Inflammatory macrophage treated with lipopolysaccharide for 1 hour (primary cell): ENCODE data around the gene EXOC6B.
A peak's percentile ranks its signal among the peaks of the same experiment; 100 is the strongest.
"Not testable (repeated sequence)": the region's sequence is repeated elsewhere in the genome, so short reads cannot be mapped to it uniquely, and the experiment has no call there.

ENCODE experiments used
- DNase-seq, 2 donors: peaks; one replicate each; pipeline ENCODE4 v3.0.0-alpha.2; 2020 to 2022

The EXOC6B gene

GRCh38 chr2:72676341-72677025 is 149.3 kb downstream of the EXOC6B start:
- no peak for DNase-seq

GRCh38 chr2:72674982-72675915 is 150.6 kb downstream of the EXOC6B start:
- DNase-seq = no peak

GRCh38 chr2:72673279-72673678 is 152.6 kb downstream of the EXOC6B start:
- no peak for DNase-seq

GRCh38 chr2:72669121-72669520 is 156.7 kb downstream of the EXOC6B start:
- no peak for DNase-seq

GRCh38 chr2:72668647-72669046 is 157.2 kb downstream of the EXOC6B start:
- DNase-seq = no peak

GRCh38 chr2:72665448-72665847 is 160.4 kb downstream of the EXOC6B start:
- no peak for DNase-seq

GRCh38 chr2:72661985-72662384 is 163.8 kb downstream of the EXOC6B start:
- DNase-seq = no peak

GRCh38 chr2:72649810-72650209 is 176.0 kb downstream of the EXOC6B start:
- DNase-seq = no peak

GRCh38 chr2:72641221-72641620 is 184.6 kb downstream of the EXOC6B start:
- DNase-seq = not testable (repeated sequence)

GRCh38 chr2:72638600-72639211 is 187.1 kb downstream of the EXOC6B start:
- no peak for DNase-seq

GRCh38 chr2:72636210-72636609 is 189.6 kb downstream of the EXOC6B start:
- no peak for DNase-seq

GRCh38 chr2:72630767-72631166 is 195.1 kb downstream of the EXOC6B start:
- peak; percentile 0 to 3 for DNase-seq

GRCh38 chr2:72629062-72629461 is 196.8 kb downstream of the EXOC6B start:
- no peak for DNase-seq

GRCh38 chr2:72627083-72627482 is 198.8 kb downstream of the EXOC6B start:
- no peak for DNase-seq

- DNase-seq = no peak
Observed at GRCh38 chr2:72625366-72625765, 200.5 kb downstream of the EXOC6B start.

- no peak for DNase-seq
Observed at GRCh38 chr2:72623481-72623880, 202.4 kb downstream of the EXOC6B start.

- DNase-seq = no peak
Observed at GRCh38 chr2:72619626-72620025, 206.2 kb downstream of the EXOC6B start.

GRCh38 chr2:72613931-72614330 is 211.9 kb downstream of the EXOC6B start:
- no peak for DNase-seq

GRCh38 chr2:72612614-72613160 is 213.1 kb downstream of the EXOC6B start:
- DNase-seq = no peak

GRCh38 chr2:72607189-72607588 is 218.6 kb downstream of the EXOC6B start:
- no peak for DNase-seq

- peak in 1 of 2 donors; percentile 16 for DNase-seq
Observed at GRCh38 chr2:72605836-72606442, 219.9 kb downstream of the EXOC6B start.

- no peak for DNase-seq
Observed at GRCh38 chr2:72604468-72604867, 221.4 kb downstream of the EXOC6B start.

- peak in 1 of 2 donors; percentile 15 for DNase-seq
Observed at GRCh38 chr2:72603481-72603880, 222.4 kb downstream of the EXOC6B start.
